GM21786 (cell line): Measurements from ENCODE around the gene ARHGEF38.
"Not testable (repeated sequence)": the region's sequence is repeated elsewhere in the genome, so short reads cannot be mapped to it uniquely, and the experiment has no call there.

Experiments used
- ATAC-seq: cut with Tn5 transposase; IDR thresholded peaks from one replicate; pipeline ENCODE4 v1.9.1; 2021; ENCODE audit not compliant: unreplicated experiment

Gene ARHGEF38

DNA sequence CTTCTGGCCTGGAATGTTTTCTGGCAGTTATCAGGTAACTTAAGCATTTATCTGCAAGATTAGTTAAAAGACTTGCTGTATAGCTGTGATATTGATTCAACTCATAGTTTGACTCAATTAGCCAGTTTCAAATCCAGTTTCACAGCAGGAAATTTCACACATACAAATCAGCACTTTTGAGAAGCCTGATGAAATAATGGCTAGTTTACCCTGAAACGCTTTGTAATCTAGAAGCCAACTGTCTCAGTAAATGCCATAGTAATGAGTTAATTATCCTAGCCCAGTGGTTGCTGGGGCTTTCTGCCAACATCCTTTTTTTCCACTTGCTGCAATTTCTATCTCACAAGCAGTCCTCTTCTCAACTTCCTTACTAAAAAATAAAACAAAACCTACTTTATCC, 53.1 kb downstream of the ARHGEF38 start:
- no peak for ATAC-seq

DNA sequence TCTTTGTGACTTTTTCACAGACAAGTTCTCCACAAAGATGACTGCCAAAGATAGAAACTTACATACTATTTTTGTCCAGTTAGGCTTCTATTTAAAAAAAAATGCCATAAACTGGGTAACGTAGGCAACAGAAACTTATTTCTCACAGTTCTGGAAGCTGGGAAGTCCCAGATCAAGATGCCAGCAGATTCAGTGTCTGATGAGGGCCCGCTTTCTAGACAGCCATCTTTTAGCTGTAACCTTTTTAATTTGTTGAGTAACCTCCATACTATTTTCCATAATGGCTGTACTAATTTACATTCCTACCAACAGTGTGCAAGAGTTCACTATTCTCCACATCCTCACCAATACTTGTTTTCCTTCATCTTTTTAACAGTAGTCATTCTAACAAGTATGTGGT, 55.5 kb downstream of the ARHGEF38 start:
- no peak for ATAC-seq

DNA sequence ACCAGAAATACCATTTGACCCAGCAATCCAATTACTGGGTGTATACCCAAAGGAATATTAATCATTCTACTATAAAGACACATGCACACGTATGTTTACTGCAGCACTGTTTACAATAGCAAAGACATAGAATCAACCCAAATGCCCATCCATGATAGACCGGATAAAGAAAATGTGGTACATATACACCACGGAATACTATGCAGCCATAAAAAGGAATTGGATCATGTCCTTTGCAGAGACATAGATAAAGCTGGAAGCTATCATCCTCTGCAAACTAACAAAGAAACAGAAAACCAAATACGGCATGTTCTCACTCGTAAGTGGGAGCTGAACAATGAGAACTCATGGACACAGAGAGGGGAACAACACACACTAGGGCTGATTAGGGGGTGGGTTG, 57.4 kb downstream of the ARHGEF38 start:
- not testable (repeated sequence) for ATAC-seq

DNA sequence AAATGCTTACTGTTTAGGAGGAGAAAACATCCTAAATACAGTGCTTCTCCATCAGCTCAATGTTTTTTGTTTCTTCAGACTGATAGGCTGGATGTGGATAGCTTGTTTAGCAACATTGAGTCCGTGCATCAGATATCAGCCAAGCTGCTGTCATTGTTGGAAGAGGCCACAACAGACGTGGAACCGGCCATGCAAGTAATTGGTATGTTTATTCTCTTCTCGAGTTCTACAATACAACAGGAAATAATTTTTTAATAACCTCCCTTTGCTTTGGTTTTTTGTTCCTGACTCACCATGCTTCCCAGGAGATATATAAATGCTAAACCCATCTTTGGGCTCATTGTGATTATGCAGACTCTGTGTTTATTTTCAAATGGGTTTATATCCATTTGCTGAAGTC, 60.9 kb downstream of the ARHGEF38 start:
- no peak for ATAC-seq

DNA sequence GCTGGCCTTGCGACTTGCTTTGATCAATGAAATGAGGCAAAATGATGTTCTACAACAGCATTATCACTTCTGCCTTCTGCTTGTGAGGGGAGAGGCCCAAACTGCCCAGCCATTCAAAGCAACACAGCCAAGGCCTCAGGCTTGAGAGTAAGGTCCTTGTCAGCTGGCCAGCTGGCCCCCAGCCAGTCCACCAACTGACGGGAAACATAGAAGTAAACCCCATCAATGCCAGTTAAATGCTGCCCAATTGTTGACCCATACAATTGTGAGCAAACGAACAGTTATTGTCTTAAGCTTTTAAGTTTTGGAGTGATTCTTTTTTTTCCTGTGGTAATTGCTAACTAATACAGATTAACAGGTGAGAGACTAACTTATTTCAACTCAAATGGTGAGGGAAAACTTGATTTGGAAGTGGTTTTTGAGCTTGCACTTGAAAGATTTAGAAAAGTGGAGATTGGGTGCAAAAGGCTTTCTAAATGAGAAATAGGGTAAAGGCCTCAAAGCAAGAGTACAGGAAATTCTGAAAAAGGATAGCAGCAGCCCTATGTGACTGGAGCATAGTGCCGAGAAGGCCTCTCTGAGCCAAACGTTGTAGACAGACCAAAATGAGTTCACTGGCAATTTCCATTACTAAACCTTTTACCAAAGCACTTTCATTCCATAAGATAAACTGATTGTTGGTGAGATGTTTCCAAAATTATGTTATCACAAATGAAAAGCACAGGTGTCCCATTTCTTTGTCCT, 66.9 kb downstream of the ARHGEF38 start:
- ATAC-seq: no peak

DNA sequence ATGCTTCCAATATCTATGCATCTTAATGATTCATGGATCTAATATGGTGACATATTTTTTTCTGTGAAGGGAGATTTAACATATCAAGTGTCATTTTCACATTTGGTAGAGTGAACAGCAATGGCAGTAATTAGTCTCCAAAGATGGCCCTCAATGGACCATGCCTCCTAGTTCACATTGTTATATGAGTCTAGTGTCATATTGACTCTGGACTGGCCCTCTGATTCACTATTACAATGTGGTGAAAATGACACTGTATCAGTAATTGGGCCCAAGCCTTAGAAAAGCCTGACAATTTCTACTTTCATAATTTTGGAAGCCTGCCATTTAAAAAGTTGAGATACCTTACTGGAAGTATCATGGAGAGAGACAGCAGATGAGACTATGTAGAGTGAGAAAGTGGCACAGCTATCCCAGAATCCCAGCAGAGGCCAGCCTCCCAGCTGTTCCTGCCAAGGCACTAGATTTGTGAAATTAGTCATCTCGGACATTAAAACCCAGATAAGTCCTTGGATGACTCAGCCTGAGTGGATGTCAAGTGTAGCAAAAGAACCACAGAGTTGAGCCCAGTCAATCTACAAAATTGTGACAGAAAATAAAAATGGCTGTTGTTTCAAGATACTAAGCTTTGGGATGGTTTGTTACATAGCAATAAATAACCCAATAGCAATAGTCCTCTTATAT, 68.4 kb downstream of the ARHGEF38 start:
- no peak for ATAC-seq

DNA sequence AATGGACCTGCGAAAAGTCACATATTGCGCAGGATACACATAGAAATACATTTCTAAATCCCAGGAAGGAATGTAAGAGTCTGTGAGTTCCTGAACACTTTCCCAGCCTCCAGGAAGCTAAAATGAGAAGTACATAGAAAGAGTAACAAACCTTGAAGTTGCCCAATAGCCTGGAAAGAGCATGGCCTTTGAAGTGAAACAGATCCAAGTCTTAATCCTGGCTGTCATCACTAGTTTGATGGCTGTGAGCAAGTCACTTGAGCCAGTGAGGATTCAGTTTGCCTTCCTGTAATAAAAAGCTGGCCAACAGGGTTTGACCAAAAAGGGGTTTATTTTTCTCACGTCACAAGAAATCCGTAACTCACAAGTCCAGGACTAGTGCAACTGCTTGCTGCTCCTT, 69.8 kb downstream of the ARHGEF38 start:
- ATAC-seq: no peak

DNA sequence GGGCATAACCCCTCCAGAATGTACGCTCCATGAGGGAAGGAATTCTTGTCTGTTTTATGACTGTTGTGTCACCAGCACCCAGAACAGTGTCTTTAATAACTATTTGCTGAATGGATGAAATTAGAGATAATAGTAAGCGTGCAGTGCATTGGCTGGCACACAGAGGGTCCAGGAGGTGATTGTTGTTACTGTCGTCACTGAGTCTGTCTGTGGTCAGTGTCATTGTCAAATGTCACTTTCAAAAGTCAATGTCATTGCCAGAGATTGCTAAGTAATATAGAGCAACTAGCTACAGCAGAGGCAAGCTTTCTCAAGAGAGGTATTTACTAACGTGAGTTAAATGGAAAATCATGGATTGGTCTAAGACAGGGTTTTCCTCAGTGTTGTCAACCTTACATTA, 70.7 kb downstream of the ARHGEF38 start:
- no peak for ATAC-seq

DNA sequence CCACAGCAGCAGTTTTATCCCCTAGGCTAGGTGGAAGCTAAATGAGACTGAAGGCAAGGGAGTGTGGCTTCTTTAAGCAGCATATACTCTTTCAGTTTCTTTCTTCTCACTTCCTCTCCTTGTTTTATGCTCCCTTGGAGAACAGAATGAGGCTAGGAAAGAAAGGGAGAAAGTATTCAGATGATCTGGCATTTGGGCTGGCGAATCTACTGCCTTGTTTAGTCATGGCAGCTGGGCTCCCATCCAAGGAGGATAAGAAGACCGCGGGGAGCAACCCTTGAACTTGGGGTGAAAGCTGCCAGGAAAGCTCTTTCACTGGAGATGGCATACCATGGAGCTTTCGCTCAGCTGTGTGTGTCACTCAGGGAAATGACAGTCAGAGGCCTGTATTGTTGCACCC, 72.1 kb downstream of the ARHGEF38 start:
- peak; percentile 75 for ATAC-seq

DNA sequence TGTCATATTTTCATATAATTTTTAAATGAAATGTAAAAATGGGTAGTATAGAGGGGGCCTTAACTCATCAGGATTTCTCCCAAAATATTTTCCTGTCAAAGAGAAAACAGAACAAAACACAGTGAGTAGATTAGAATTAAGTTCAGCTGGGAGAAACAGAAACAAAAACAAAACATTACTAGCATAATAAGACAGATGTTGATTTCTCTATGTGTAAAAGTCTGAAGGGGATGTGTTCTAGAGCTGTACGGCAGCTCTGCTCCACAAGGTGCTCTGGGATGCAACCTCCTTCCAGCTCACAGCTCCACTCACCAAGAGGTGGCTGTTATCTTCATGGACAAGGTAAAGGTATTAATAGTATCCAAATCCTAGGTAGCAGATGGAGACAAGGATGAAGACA, 72.8 kb downstream of the ARHGEF38 start:
- ATAC-seq: no peak

DNA sequence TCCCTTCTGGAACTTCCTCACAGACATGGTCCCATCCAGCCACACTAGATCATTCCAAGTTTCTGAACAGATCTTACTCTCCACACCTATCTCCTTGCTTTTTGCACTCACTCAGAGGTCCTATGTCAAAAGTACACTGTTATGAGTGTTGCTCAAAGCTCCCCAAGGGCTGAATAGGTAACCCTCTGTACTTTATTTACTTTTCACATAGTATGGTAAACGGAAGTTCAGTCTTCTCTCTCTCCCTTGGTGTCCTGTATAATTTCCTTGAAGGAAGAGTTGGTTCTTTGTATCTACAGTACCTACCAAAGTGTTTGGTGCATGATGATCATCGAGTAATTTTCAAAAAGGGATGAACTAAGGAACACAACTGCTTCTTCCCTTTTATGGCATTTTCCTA, 74.4 kb downstream of the ARHGEF38 start:
- ATAC-seq: no peak

DNA sequence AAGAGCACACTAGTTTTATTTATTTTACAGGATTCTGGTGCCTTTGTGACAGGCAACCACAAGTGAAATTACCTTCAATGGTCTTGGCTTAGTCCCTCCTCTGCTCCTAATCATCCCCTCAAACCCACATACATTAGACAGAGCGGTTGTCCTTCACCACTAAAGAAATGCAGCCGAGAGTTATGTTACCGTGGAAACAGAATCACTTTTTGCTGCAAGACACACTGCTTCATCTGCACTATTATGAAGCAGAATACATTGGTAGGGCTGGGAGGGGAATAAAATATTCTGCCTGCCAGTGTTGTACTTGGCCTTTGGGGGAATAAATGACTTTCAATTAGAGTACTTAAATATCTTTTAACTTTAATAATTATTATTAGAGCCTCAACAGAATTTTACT, 75.2 kb downstream of the ARHGEF38 start:
- ATAC-seq: no peak

DNA sequence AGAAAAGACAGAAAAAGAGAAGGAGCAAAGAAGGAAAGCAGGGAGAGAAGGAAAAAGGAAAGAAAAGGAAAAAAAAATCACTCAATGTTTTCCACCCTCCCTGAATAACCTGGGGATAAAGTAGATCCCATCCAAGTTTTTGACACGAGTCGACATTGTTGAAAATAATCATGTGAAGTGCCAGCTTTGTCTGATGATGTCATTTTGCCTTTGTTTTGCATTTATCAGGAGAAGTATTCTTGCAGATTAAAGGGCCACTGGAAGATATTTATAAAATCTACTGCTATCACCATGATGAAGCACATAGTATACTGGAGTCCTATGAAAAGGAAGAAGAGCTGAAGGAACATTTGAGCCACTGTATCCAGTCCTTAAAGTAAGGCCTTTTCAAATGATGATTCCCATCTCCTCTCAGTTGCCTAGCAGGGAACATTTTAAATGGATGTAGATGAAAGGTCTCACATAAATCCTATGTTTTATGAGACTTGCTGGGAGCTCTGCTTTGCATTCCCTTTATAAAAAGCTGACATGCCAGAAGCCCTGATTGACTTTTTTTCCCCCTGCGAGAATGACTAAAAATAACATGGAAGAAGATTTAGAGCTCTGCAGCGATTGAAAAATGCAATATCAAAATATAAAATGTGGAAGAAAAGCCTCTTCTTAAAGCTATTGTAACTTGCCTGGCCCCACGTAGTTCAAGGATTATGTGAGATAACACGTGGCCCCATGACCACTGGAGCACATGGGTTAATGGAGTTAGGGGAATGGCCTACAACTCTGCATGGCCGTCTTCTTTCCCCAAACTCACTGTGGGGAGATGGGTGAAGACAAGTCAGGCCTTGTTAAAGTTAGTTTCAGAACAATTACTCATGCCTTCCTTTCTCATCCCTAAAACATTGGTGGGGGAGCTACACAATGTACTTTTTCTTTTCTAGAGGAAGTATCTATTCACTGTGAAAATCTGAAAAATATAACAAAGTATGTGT, 78.5 kb downstream of the ARHGEF38 start:
- peak; percentile 35 for ATAC-seq

DNA sequence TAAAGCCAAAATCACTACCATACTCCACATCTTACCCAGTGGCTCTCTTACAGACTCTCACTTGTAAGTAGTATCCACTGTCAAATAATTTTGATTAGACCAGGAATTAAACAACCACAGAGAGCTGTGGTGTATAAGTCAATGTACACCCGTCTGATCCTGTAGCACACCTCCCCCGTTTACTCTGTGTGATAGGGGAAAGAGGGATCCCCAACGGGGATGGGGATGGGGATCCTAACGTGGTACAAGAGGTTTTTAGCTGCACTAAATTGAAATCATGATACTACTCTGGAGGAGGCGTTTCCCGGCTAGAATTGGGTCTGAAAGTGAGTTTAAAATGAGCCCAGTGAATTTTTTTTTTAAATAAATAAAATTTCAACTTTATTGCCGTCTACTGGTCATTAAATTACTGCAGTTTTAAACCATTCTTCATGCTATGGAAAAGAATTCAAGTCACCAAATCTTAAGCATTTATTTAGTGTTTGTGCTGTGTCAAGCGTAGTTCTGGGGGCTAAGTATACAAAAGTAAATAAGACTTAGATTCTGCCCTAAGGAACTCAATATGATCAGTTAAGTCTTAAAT, 79.5 kb downstream of the ARHGEF38 start:
- ATAC-seq: no peak

DNA sequence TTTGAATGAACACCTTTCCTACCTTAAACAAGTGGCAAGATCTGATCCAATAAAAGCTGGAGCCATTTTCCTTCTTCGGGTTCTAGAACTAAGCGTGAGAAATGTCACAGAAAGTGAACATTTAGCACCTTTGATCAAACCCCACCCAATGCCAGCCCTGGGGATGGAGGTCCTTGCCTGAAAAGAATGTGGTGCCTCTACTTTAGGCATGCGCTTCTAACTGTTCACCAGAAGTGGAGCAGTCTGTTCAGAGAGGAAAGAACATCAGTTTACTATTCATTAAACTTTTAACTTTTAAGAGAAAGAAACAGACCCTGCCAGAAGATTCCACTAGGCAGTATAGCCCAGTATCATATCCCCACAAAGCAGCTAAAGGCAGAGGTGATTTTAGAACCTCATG, 80.2 kb downstream of the ARHGEF38 start:
- ATAC-seq: no peak

DNA sequence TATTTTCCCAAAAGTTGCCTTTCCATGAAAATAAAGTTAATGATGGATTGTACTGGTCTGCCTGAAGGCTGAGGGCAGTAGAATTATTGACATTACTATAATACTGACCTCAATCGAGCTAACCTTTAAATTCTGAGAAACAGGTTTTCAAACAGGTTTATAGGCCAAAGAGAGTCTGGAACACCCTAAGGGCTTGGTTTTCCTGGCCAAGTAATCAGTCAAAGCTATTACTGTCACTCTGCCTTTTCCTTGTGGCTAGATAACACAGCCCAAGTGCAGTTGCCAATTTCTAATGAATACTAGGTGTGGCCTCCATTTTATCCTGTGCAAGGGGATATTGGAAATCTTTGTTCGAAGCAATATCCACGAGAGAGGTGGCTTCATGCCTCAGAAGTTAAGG, 80.8 kb downstream of the ARHGEF38 start:
- no peak for ATAC-seq

DNA sequence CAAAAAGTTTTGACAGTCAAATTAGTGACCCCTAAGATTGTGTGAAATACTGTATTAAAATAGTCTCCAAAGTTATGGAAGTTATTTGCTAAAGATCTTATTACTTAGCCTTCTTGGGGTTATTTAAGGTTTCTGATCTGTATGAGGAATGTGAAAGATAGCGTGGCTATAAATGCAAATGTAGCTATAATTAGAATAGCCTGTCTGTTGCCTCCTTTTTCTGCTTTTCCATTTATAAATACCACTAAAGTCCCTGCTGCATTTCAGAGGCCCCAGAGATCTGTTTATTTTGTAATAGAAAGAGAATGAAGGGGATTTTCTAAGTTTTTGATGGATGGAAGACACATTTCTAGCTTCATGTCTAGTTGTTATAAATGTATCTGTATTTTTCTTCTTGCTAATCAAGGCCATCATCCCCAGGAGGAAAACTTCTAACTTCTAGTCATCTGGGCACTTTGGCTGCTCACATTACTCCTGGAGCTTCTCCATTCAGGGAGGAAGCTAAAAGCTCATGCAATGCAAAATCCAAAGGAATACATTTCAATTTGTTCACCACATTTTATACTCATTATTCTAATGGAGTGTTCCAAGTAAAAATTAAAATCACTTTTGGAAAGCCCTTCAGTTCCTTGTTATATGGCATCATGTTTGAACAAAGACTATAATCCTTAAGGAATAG, 82.1 kb downstream of the ARHGEF38 start:
- ATAC-seq: peak; percentile 33

DNA sequence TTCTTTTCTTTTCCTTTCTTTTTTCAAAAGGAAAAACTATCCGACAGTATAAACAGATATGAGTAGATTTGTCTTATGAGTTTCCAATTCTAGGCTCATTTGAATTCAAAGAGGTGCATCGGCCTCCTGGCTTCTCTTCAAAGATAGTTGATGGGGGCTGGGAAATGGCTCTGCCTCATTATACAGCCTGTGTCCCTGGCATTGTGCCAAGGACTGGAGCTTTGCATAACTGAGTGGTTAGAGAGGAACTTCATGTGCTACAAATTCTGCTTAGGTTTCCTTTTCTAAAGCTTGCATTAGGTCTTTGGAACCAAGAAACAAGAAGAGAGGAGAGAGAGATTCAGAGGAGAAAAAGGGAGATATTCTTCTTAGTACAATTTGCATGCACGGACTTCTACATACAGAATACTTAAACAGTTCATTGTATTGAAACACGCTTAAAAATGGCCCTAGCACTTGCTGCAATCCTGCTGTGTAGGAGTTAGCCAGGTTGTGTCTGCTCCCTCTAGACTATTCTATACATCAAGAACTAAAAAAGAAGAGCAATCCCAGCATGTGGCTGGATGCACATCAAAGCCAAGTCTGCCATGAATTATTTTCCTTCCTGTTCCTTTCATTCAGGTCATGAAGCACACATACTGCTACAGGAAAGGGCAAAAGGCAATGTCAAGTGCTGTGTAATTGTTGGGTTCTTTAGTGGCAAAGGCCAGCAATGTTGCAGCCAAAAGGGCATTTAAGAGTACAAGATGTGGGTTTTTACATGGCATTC, 85.2 kb downstream of the ARHGEF38 start:
- peak; percentile 85 for ATAC-seq

DNA sequence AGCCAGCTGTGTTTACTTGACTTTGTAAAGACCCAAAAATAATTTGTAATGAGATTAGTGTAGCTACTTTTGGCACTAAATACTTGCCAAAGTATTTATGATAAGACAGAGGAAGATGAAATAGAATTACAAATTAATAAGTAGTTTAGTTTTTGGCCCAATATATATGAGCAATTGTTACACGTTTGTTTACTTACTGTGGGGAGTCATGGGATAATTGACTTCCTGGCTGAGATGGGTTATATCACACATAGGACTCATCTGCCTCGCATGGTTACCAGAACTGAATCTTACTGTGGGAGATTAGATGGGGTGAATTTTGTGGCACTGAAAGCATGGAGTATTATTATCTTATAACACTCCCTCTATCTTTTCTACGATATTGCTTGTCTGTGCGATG, 89.4 kb downstream of the ARHGEF38 start:
- ATAC-seq: no peak

DNA sequence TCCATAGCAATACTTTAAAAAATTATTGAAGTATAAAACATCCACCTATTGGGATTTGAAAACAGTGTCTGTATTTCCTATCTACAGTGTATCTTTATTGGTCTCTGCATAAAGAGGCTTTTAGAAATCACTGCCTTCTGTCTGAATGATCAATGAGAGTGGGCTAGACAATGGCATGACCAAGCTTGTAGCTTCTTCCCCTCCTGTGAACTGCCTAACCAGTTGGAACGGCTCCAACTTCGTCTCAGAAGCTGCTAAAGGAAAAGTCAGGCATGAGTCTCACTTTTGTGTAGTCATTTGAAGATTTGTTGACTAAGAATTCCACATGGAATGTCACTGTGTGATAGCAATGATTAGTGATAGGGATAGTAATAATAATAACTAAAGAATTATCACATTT, 91.8 kb downstream of the ARHGEF38 start:
- no peak for ATAC-seq
